GM21619 (cell line): ENCODE measurements around the gene RFPL2.
"Not testable (repeated sequence)": the region's sequence is repeated elsewhere in the genome, so short reads cannot be mapped to it uniquely, and the experiment has no call there.

Experiments
- ATAC-seq: cut with Tn5 transposase; IDR thresholded peaks from one replicate; pipeline ENCODE4 v1.9.1; 2021; ENCODE audit not compliant: unreplicated experiment

RFPL2 gene

DNA sequence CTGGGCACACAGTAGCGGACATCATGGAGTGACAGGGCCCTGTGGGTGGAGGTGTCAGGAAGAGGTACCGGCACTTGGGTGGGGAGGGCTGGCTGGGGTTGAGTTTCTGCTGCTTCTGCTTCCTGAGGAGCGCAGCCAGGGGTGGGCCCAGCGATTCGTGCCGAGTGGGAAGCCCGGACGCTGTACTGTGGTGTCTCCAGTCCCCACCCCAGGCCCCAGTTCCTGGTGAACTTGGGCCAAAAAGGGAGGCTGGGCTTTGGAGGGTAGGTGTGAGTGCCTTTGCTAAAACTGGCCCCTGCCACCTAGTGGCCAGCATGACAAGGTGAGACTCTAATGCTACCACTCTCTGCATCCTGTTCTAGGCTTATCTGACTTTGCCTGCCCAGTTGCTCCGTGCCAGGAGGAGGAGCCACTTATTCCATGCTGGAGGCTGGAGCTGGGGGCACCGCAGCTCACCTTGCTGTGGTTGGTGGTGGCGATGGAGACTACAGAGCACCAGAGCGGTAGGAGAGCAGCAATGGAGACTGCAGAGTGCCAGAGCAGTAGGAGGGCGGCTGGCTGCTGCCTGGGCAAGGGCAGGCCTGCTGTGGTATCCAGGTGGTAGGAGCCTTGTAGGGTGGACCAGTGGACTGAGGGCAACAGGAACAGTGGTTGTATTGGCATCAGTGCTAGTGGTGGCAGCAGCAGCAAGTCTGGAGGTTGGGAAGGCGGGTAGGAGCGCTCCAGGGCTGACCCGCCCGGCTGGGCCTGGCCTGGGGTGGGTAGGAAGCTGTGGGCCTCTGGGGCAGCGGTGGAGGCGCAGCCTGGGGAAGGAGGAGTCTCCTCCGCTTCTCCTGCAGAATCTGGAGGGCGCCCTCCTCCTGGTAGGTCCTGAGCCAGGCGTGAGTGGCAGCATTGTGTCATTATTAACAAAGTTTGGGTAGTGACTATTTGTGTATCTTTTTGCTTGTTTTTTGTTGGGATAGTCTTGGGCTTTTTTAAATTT, 2.2 kb upstream of the RFPL2 start:
- ATAC-seq: no peak

- ATAC-seq: no peak
Measured at GRCh38 chr22:32205974-32206773, 1.3 kb upstream of the RFPL2 start.

- no peak for ATAC-seq
Measured at GRCh38 chr22:32204040-32204855, 625 bp downstream of the RFPL2 start.

GRCh38 chr22:32203181-32204039, 1.5 kb downstream of the RFPL2 start:
- no peak for ATAC-seq

DNA sequence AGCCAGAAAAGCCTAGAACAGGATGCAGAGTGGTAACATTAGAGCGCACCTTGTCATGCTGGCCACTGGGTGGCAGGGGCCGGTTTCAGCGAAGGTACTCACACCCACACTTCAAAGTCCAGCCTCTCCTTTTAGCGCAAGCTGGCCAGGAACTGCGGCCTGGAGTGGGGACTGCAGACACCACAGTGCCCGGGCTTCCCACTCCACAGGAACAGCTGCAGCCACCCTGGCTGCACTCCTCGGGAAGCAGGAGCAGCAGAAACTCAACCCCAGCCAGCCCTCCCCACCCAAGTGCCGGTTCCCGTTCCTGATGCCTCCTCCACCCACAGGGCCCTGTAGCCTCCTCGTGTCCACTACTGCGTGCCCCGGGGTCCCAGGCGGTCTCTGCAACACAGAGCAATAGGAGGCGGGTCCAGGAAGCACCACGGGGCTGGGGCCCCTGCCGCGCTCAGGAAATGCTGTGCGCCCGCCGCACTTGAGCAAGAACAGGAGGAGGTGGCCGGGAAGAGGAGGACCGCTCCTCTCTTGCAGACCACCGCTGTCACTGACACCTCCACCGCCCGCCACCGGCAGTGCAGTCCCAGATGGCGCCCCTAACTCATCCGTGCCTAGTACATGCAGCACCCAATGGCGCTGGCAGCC, 2.2 kb downstream of the RFPL2 start:
- no peak for ATAC-seq

DNA sequence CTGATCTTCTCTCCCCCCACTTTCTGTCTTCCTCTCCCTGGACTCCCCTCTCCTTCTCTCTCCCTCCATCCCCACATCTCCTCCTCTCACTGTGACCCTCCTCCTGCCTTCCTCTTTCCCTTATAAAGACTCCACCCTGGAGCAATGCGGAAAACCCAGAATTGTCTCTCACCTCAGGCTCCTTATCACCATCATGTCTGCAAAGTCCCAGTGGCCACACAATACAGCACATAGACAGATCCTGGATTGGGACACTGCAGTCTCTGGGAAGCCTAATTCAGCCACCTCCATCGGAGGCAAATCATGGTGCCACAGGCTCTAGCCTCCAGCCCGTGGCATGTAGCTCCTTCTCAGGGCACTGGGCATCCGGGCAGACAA, 2.7 kb downstream of the RFPL2 start:
- no peak for ATAC-seq

GRCh38 chr22:32200752-32201151, 4.1 kb downstream of the RFPL2 start:
- no peak for ATAC-seq

- no peak for ATAC-seq
Measured at GRCh38 chr22:32199961-32200360, 4.9 kb downstream of the RFPL2 start.

DNA sequence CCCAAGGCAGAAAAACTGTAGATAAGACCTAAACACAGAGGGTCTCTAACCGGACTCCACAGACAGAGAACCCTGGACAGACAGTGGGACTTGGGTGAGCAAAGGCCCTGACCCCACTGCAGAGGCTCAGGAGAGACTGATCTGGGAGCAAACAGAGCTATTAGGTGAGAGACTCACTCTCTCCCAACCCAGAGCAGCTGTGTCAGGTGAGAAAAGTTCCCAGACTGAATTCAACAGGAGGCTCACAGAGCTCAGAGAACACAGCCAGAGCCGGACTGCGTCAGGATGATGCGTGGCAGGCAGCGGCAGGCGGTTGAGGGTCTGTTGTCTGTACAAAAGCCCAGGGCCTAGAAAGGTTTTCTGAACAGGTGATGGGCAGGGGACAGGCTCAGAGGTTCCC, 5.5 kb downstream of the RFPL2 start:
- ATAC-seq: no peak

- ATAC-seq: not testable (repeated sequence)
Measured at GRCh38 chr22:32197553-32198226, 7.2 kb downstream of the RFPL2 start.

GRCh38 chr22:32195900-32196299, 9.0 kb downstream of the RFPL2 start:
- ATAC-seq: not testable (repeated sequence)

DNA sequence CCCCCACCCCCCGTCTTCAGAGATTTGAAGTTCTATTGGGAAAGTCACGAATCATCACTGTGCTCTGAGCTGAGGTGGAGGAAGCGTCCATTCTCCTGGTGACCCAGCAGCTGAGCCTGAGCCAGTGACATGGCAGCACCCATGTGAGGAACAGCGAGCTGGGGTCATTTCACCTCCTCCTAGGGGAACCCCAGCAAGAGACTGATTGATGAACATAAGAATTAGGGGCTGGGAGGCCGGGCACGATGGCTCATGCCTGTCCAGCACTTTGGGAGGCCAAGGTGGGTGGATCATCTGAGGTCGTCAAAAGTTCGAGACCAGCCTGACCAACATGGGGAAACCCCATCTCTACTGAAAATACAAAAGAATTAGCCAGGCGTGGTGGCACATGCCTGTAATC, 11.5 kb downstream of the RFPL2 start:
- ATAC-seq: not testable (repeated sequence)

DNA sequence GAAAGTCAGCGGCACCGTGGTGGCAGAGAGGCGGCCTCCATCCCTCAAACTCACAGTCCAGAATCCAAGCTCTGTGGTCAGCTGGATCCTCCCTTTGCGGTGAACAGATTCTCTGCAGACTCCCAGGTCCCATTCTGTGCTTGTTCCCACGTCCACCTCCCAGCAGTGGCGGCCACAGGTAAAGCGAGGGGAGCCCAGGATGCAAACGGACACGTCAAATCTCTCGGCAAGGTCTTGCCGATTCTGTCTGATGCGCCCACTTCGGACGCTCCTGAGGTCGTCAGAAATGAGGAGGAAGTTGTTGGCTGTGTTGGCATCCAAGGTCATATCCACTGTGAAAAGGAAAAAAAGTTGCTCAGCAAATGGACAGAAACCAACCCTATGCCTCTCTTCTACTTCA, 13.9 kb downstream of the RFPL2 start:
- ATAC-seq: not testable (repeated sequence)

DNA sequence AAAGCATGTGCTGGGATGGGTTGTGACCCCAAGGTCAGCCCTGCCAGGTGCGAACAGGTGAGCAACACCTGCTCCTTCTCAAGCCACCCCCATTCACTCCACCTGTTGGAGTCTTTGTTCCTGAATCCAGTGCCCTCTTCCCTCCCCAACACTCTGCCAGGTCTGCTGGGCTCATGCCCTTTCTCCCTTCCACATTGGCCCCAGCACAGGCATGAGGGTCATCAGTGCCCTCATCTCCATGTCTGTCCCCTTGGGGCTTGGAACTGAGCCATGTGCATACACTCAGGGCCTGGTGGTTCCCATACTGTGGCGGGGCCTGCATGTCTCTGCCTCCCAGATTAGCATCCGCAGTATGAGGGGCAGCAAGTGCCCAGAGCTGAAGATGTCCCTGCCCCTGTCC, 19.1 kb downstream of the RFPL2 start:
- ATAC-seq: no peak

- no peak for ATAC-seq
Measured at GRCh38 chr22:32183625-32184024, 21.2 kb downstream of the RFPL2 start.

- no peak for ATAC-seq
Measured at GRCh38 chr22:32181043-32181442, 23.8 kb downstream of the RFPL2 start.

GRCh38 chr22:32177221-32177765, 27.6 kb downstream of the RFPL2 start:
- ATAC-seq: no peak

GRCh38 chr22:32175683-32176644, 28.9 kb downstream of the RFPL2 start:
- no peak for ATAC-seq
